KMS-11 (cell line): ENCODE results near the gene ZNF511.

Experiments
- H2AFZ ChIP-seq: fragments of 200-600 bp; sonication (generic); 2 replicates; pipeline ENCODE4 v1.6.1; 2016; ENCODE audit warnings: antibody characterized with exemption, mixed run types, low read depth
- H3K27ac ChIP-seq: fragments of 200-600 bp; sonication (generic); 2 replicates; pipeline ENCODE4 v1.6.1; 2016; ENCODE audit warnings: mild to moderate bottlenecking, mixed run types
- H3K27me3 ChIP-seq: fragments of 200-600 bp; sonication (generic); 2 replicates; pipeline ENCODE4 v1.6.1; 2017; ENCODE audit warnings: mild to moderate bottlenecking, low read depth, mixed run types, moderate library complexity; ENCODE audit not compliant: insufficient read depth
- H3K36me3 ChIP-seq: fragments of 200-600 bp; sonication (generic); 2 replicates; pipeline ENCODE4 v1.6.1; 2017; ENCODE audit warnings: mild to moderate bottlenecking, mixed run types; ENCODE audit not compliant: insufficient read depth
- H3K4me1 ChIP-seq: fragments of 200-600 bp; sonication (generic); 2 replicates; pipeline ENCODE4 v1.6.1; 2016; ENCODE audit warnings: mild to moderate bottlenecking, low read depth, mixed run types; ENCODE audit not compliant: poor library complexity, severe bottlenecking
- H3K4me2 ChIP-seq: fragments of 200-600 bp; sonication (generic); 2 replicates; pipeline ENCODE4 v1.7.0; 2016; ENCODE audit warnings: mild to moderate bottlenecking, mixed run types
- H3K4me3 ChIP-seq: fragments of 200-600 bp; sonication (generic); IDR thresholded peaks from 2 replicates; pipeline ENCODE4 v1.6.1; 2017; ENCODE audit warnings: low read depth, low read length, mixed read lengths; ENCODE audit not compliant: insufficient read depth
- H3K79me2 ChIP-seq: fragments of 200-600 bp; sonication (generic); 2 replicates; pipeline ENCODE4 v1.6.1; 2016; ENCODE audit warnings: low read depth, mixed run types; ENCODE audit not compliant: insufficient read depth
- H3K9ac ChIP-seq: fragments of 200-600 bp; sonication (generic); 2 replicates; pipeline ENCODE4 v1.6.1; 2016; ENCODE audit warnings: mild to moderate bottlenecking, mixed run types
- H4K20me1 ChIP-seq: fragments of 200-600 bp; sonication (generic); 2 replicates; pipeline ENCODE4 v1.6.1; 2016; ENCODE audit warnings: mild to moderate bottlenecking, mixed run types; ENCODE audit not compliant: insufficient read depth
- TF ChIP-seq, protein P1 (sequence below): fragments of 200-600 bp; sonication (generic); conservative IDR thresholded peaks from 2 replicates; pipeline ENCODE4 v1.6.1; 2017; ENCODE audit warnings: low read depth, mild to moderate bottlenecking, antibody characterized with exemption, low read length, moderate library complexity, mixed read lengths

Gene ZNF511

DNA sequence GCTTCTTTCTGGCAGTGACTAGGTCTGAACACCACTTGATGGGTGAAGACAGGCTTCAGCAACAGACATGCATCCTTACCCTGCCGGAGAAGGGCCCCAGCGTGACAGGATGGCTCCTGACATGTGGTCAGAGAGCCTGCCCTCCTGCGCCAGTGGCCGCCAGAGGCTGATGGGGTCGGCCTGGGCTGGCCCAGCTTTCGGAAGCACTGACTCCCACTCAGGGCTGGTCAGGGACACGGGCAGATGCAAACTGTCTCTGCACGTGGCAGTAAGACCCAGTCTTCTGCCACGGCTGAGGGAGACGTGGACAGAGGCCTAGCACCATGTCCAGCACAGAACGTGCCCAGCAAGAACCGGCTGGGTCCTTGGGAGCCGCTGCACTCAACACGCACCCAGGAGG, 10.2 kb upstream of the ZNF511 start:
- no peak overlapping the region for H3K27ac ChIP-seq
- H3K79me2 ChIP-seq, result no peaks in the 10 kb centered on the region
- no peaks in the 10 kb centered on the region for H3K4me1 ChIP-seq
- H3K36me3 ChIP-seq, result no peaks in the 10 kb centered on the region; the same call in 1 of the 2 replicates
- no peak overlapping the region for H2AFZ ChIP-seq
- H3K9ac ChIP-seq, result no peak overlapping the region
- no peaks in the 10 kb centered on the region for H4K20me1 ChIP-seq
- no peak overlapping the region for H3K4me3 ChIP-seq
- TF ChIP-seq, protein P1, sequence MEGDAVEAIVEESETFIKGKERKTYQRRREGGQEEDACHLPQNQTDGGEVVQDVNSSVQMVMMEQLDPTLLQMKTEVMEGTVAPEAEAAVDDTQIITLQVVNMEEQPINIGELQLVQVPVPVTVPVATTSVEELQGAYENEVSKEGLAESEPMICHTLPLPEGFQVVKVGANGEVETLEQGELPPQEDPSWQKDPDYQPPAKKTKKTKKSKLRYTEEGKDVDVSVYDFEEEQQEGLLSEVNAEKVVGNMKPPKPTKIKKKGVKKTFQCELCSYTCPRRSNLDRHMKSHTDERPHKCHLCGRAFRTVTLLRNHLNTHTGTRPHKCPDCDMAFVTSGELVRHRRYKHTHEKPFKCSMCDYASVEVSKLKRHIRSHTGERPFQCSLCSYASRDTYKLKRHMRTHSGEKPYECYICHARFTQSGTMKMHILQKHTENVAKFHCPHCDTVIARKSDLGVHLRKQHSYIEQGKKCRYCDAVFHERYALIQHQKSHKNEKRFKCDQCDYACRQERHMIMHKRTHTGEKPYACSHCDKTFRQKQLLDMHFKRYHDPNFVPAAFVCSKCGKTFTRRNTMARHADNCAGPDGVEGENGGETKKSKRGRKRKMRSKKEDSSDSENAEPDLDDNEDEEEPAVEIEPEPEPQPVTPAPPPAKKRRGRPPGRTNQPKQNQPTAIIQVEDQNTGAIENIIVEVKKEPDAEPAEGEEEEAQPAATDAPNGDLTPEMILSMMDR, result no peak
- H3K27me3 ChIP-seq, result no peaks in the 10 kb centered on the region
- H3K4me2 ChIP-seq, result no peak overlapping the region

GRCh38 chr10:133299224-133299623, 9.5 kb upstream of the ZNF511 start:
- Histone ChIP-seq H3K4me1 (no peaks in the 10 kb centered on the region), H3K4me2 (no peak overlapping the region), H2AFZ (no peak overlapping the region), H3K79me2 (peaks cover 7% of the 10 kb centered on the region; the same call in 1 of the 2 replicates), H3K27me3 (no peaks in the 10 kb centered on the region), H3K27ac (no peak overlapping the region), H3K4me3 (no peak overlapping the region), H4K20me1 (no peaks in the 10 kb centered on the region), H3K36me3 (no peaks in the 10 kb centered on the region; the same call in 1 of the 2 replicates), H3K9ac (no peak overlapping the region)
- TF ChIP-seq, protein P1, result no peak

- Histone ChIP-seq H3K27me3 (no peaks in the 10 kb centered on the region), H4K20me1 (no peaks in the 10 kb centered on the region), H2AFZ (no peak overlapping the region), H3K4me1 (no peaks in the 10 kb centered on the region), H3K36me3 (no peaks in the 10 kb centered on the region; the same call in 1 of the 2 replicates), H3K4me2 (no peak overlapping the region), H3K79me2 (peaks cover 12% of the 10 kb centered on the region; the same call in 1 of the 2 replicates), H3K9ac (no peak overlapping the region), H3K27ac (no peak overlapping the region), H3K4me3 (no peak overlapping the region)
- TF ChIP-seq, protein P1, result no peak
These were observed 9.0 kb upstream of the ZNF511 start for GRCh38 chr10:133299738-133300137.

GRCh38 chr10:133302230-133302629, 6.5 kb upstream of the ZNF511 start:
- no peak overlapping the region for H3K9ac ChIP-seq
- H3K27ac ChIP-seq, result no peak overlapping the region
- no peak overlapping the region for H2AFZ ChIP-seq
- H3K4me3 ChIP-seq, result no peak overlapping the region
- H3K4me1 ChIP-seq, result peaks cover 5% of the 10 kb centered on the region
- no peaks in the 10 kb centered on the region; the same call in 1 of the 2 replicates for H3K36me3 ChIP-seq
- no peaks in the 10 kb centered on the region for H3K27me3 ChIP-seq
- no peak overlapping the region for H3K4me2 ChIP-seq
- peaks cover 31% of the 10 kb centered on the region; the same call in 1 of the 2 replicates for H3K79me2 ChIP-seq
- H4K20me1 ChIP-seq, result no peaks in the 10 kb centered on the region
- TF ChIP-seq, protein P1, result no peak
